WTC11 (cell line): ENCODE measurements around the gene KCNQ4. TPM values are rescaled to one million over a fixed set of nuclear protein-coding genes. Genes with fewer than 3 reads are reported as not detected.

Source experiments
- ATAC-seq: fragments of 200-7000 bp; cut with Tn5 transposase; 2 replicates; pipeline ENCODE4 v1.10.0; 2021; ENCODE audit warnings: mild to moderate bottlenecking, moderate library complexity
- CTCF ChIA-PET: fragments of 300-600 bp; sonication (Branson Sonifier 250); formaldehyde crosslinking; loops from one replicate; lab custom pipeline; 2021; ENCODE audit warnings: antibody characterized with exemption; lab: Charles Lee
- POLR2A ChIA-PET: fragments of 350-600 bp; sonication (Branson Sonifier 250); formaldehyde crosslinking; loops from one replicate; lab custom pipeline; 2021; ENCODE audit warnings: antibody characterized with exemption; lab: Charles Lee
- DNase-seq: peaks from one replicate; pipeline ENCODE4 v3.0.0; 2021; ENCODE audit warnings: low spot score
- H3K27ac Mint-ChIP-seq: 2 replicates; pipeline ENCODE4 v1.8.0; 2021; ENCODE audit warnings: mixed read lengths
- H3K27me3 Mint-ChIP-seq: 2 replicates; pipeline ENCODE4 v1.8.0; 2021; ENCODE audit warnings: low read depth, mild to moderate bottlenecking, moderate library complexity, mixed read lengths
- H3K36me3 Mint-ChIP-seq: 2 replicates; pipeline ENCODE4 v1.8.0; 2021; ENCODE audit warnings: mixed read lengths
- H3K4me1 Mint-ChIP-seq: 2 replicates; pipeline ENCODE4 v1.8.0; 2022; ENCODE audit warnings: mixed read lengths
- H3K4me3 Mint-ChIP-seq: 2 replicates; pipeline ENCODE4 v1.8.0; 2021; ENCODE audit warnings: mild to moderate bottlenecking, moderate library complexity, mixed read lengths
- H3K9me3 Mint-ChIP-seq: 2 replicates; pipeline ENCODE4 v1.8.0; 2021; ENCODE audit warnings: mixed read lengths
- AR ChIP-seq: fragments of 250-450 bp; sonication (Bioruptor Pico); IDR thresholded peaks from 2 replicates; pipeline ENCODE4 v1.9.0; 2021; ENCODE audit warnings: mild to moderate bottlenecking
- ATF6 ChIP-seq: sonication (generic); formaldehyde crosslinking; IDR thresholded peaks from 2 replicates; pipeline ENCODE4 v1.8.1; 2023; ENCODE audit warnings: mild to moderate bottlenecking, missing genetic modification reagents
- E2F4 ChIP-seq: sonication (generic); formaldehyde crosslinking; IDR thresholded peaks from 2 replicates; pipeline ENCODE4 v1.8.1; 2022; ENCODE audit warnings: low read depth, mild to moderate bottlenecking, moderate library complexity, missing genetic modification reagents, borderline replicate concordance
- ETV6 ChIP-seq: sonication (generic); formaldehyde crosslinking; IDR thresholded peaks from 2 replicates; pipeline ENCODE4 v1.8.1; 2022; ENCODE audit warnings: mild to moderate bottlenecking, missing genetic modification reagents
- FOXK1 ChIP-seq: sonication (generic); formaldehyde crosslinking; IDR thresholded peaks from 2 replicates; pipeline ENCODE4 v1.8.0; 2022; ENCODE audit warnings: mild to moderate bottlenecking, moderate library complexity, missing genetic modification reagents
- GRHL2 ChIP-seq: fragments of 250-450 bp; sonication (Bioruptor Pico); IDR thresholded peaks from 2 replicates; pipeline ENCODE4 v1.8.0; 2022; ENCODE audit warnings: mild to moderate bottlenecking, moderate library complexity; ENCODE audit not compliant: insufficient replicate concordance, severe bottlenecking
- MAX ChIP-seq: sonication (generic); formaldehyde crosslinking; IDR thresholded peaks from 2 replicates; pipeline ENCODE4 v1.8.0; 2022; ENCODE audit warnings: mild to moderate bottlenecking, missing genetic modification reagents
- MLX ChIP-seq: sonication (generic); formaldehyde crosslinking; IDR thresholded peaks from 2 replicates; pipeline ENCODE4 v1.8.1; 2023; ENCODE audit warnings: mild to moderate bottlenecking, missing genetic modification reagents, moderate library complexity
- MXD4 ChIP-seq: fragments of 250-450 bp; sonication (Bioruptor Pico); IDR thresholded peaks from 2 replicates; pipeline ENCODE4 v1.8.0; 2021; ENCODE audit warnings: mild to moderate bottlenecking, moderate library complexity, borderline replicate concordance
- NFE2L1 ChIP-seq: sonication (generic); formaldehyde crosslinking; IDR thresholded peaks from 2 replicates; pipeline ENCODE4 v1.8.1; 2023; ENCODE audit warnings: missing genetic modification reagents
- NR3C1 ChIP-seq: sonication (generic); formaldehyde crosslinking; conservative IDR thresholded peaks from 2 replicates; pipeline ENCODE4 v1.8.1; 2023; ENCODE audit warnings: low read depth, mild to moderate bottlenecking, missing genetic modification reagents
- RELA ChIP-seq: sonication (generic); formaldehyde crosslinking; IDR thresholded peaks from 2 replicates; pipeline ENCODE4 v1.8.1; 2022; ENCODE audit warnings: missing genetic modification reagents, mild to moderate bottlenecking, borderline replicate concordance
- SMAD3 ChIP-seq: sonication (generic); formaldehyde crosslinking; IDR thresholded peaks from 2 replicates; pipeline ENCODE4 v1.8.0; 2022; ENCODE audit warnings: missing genetic modification reagents, mild to moderate bottlenecking, borderline replicate concordance
- SMAD4 ChIP-seq: sonication (generic); formaldehyde crosslinking; IDR thresholded peaks from 2 replicates; pipeline ENCODE4 v1.8.0; 2022; ENCODE audit warnings: mild to moderate bottlenecking, missing genetic modification reagents
- TEAD4 ChIP-seq: sonication (generic); formaldehyde crosslinking; IDR thresholded peaks from 2 replicates; pipeline ENCODE4 v1.8.0; 2022; ENCODE audit warnings: mild to moderate bottlenecking, missing genetic modification reagents
- ZNF138 ChIP-seq: sonication (generic); formaldehyde crosslinking; conservative IDR thresholded peaks from 2 replicates; pipeline ENCODE4 v1.8.1; 2022; ENCODE audit warnings: mild to moderate bottlenecking, moderate library complexity, missing genetic modification reagents
- ZNF317 ChIP-seq: sonication (generic); formaldehyde crosslinking; IDR thresholded peaks from 2 replicates; pipeline ENCODE4 v1.8.1; 2023; ENCODE audit warnings: low read depth, mild to moderate bottlenecking, moderate library complexity, missing genetic modification reagents, borderline replicate concordance
- ZNF396 ChIP-seq: fragments of 250-450 bp; sonication (Bioruptor Pico); IDR thresholded peaks from 2 replicates; pipeline ENCODE4 v1.8.0; 2021; ENCODE audit warnings: mild to moderate bottlenecking, moderate library complexity, borderline replicate concordance
- ZNF416 ChIP-seq: fragments of 250-450 bp; sonication (Bioruptor Pico); IDR thresholded peaks from 2 replicates; pipeline ENCODE4 v1.9.0; 2021; ENCODE audit warnings: mild to moderate bottlenecking, inconsistent platforms
- total RNA-seq: library from RNA; stranded (reverse); gene quantifications from 3 replicates; pipeline ENCODE4 v1.2.3, GENCODE V29; 2021
- TF ChIP-seq, protein P1 (sequence below): sonication (generic); formaldehyde crosslinking; IDR thresholded peaks from 2 replicates; pipeline ENCODE4 v1.8.1; 2023; ENCODE audit warnings: mild to moderate bottlenecking, missing genetic modification reagents, moderate library complexity
- TF ChIP-seq, protein P2 (sequence below): sonication (generic); formaldehyde crosslinking; IDR thresholded peaks from 2 replicates; pipeline ENCODE4 v1.8.0; 2022; ENCODE audit warnings: mild to moderate bottlenecking, missing genetic modification reagents

The KCNQ4 gene
- total RNA-seq, 1 experiment from 2014 or later, result 4.0 TPM

DNA sequence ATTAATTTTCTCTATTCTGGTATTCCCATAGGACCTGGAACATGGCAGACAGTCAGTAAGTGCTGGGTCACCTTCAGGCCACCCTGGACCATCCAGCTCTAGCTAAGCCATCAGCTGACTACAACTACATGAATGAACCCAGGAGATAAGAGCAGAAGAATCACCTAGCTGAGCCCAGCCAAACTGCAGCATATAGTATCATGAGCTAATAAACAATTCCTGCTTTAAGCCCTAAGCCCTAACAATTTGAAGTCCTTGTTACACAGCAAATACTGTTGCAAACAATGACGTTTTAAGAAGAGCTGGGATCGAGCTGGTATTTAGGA is 92.8 kb downstream of the KCNQ4 start (continued):
- TF ChIP-seq E2F4, result no peak

DNA sequence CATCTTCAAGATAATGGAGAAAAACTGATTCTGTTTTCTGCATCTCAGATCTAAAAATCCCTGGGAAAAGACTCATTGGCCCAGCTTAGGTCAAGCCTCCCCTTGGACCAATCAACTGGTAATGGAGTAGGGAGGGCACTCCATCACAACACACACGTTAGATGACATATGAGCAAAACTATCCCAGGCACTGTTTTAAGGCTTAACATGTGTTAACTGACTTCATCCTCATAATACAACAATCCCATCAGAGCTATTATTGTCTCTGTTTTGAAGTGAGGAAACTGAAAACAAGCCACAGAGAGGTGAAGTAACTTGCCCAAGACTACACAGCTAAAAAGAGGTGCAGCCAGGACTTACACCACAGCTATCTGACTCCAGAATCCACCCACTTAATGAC is 93.3 kb downstream of the KCNQ4 start:
- TF ChIP-seq ATF6 (CRISPR knock-in tag), result no peak
- TF ChIP-seq, protein P1, sequence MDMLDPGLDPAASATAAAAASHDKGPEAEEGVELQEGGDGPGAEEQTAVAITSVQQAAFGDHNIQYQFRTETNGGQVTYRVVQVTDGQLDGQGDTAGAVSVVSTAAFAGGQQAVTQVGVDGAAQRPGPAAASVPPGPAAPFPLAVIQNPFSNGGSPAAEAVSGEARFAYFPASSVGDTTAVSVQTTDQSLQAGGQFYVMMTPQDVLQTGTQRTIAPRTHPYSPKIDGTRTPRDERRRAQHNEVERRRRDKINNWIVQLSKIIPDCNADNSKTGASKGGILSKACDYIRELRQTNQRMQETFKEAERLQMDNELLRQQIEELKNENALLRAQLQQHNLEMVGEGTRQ (CRISPR knock-in tag), result no peak
- TF ChIP-seq NR3C1 (CRISPR knock-in tag), result no peak
- TF ChIP-seq ETV6, result no peak
- no peak for TF ChIP-seq ZNF317
- TF ChIP-seq, protein P2, sequence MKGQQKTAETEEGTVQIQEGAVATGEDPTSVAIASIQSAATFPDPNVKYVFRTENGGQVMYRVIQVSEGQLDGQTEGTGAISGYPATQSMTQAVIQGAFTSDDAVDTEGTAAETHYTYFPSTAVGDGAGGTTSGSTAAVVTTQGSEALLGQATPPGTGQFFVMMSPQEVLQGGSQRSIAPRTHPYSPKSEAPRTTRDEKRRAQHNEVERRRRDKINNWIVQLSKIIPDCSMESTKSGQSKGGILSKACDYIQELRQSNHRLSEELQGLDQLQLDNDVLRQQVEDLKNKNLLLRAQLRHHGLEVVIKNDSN (CRISPR knock-in tag), result no peak
- no peak for TF ChIP-seq ZNF138
- TF ChIP-seq TEAD4, result no peak
- TF ChIP-seq SMAD4 (CRISPR knock-in tag), result no peak
- TF ChIP-seq GRHL2 (CRISPR knock-in tag), result no peak
- TF ChIP-seq SMAD3 (CRISPR knock-in tag), result no peak
- no peak for TF ChIP-seq AR
- no peak for TF ChIP-seq MLX (CRISPR knock-in tag)
- TF ChIP-seq ZNF416 (CRISPR knock-in tag), result no peak
- DNase-seq, result no peak
- peaks cover 8% of the 10 kb centered on the region for H3K27me3 Mint-ChIP-seq
- peaks cover 13% of the 10 kb centered on the region for H3K36me3 Mint-ChIP-seq
- POLR2A ChIA-PET, result interaction anchor here (0.6 kb wide), 2 partner anchors 9 to 63 kb away, joined by 4 to 7 read pairs; no protein-coding TSS in a partner anchor
- CTCF ChIA-PET, result interaction anchor here (1.5 to 1.9 kb wide), 3 partner anchors 14 to 72 kb away, joined by 3 to 23 read pairs (median 6); partner anchors contain the start of gene CITED4
- H3K9me3 Mint-ChIP-seq, result peaks cover 15% of the 10 kb centered on the region
- no peak overlapping the region for H3K27ac Mint-ChIP-seq
- H3K4me3 Mint-ChIP-seq, result no peak overlapping the region
- no peak for ATAC-seq
- H3K4me1 Mint-ChIP-seq, result peaks cover 12% of the 10 kb centered on the region

DNA sequence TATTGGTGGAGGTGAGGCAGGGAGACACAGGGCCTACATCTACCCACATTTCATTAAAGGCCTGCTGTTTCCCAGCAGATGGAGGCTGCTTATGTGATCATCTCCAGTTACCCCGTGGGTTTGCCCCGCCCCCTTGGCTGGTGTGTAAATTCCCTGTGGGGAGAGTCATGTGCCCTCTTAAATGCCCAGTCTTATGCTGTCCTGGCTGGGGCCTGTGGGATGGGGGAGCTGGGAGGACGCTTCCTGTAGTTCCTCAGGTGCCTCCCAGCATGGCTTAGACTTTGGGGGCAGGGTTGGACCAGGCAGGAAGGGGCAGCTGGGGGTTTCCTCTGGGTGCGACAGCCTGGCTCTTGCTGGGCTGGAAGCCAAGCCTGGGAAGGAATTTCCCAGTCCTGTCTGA is 94.1 kb downstream of the KCNQ4 start:
- H3K36me3 Mint-ChIP-seq, result peaks cover 13% of the 10 kb centered on the region
- ATAC-seq (peak; percentile 74), DNase-seq (no peak)
- no peak overlapping the region for H3K27ac Mint-ChIP-seq
- peaks cover 12% of the 10 kb centered on the region for H3K4me1 Mint-ChIP-seq
- ChIA-PET CTCF (interaction anchor here (0.8 to 1.9 kb wide), 6 partner anchors 15 to 75 kb away, joined by 3 to 23 read pairs (median 4); partner anchors contain the start of gene CITED4), POLR2A (interaction anchor here (1.0 kb wide), 1 partner anchor 11 kb away, joined by 3 read pairs; no protein-coding TSS in a partner anchor)
- TF ChIP-seq MXD4 (CRISPR knock-in tag) (no peak), ZNF396 (CRISPR knock-in tag) (no peak), FOXK1 (CRISPR knock-in tag) (no peak), ZNF416 (CRISPR knock-in tag) (no peak), NFE2L1 (CRISPR knock-in tag) (no peak), MAX (no peak), RELA (CRISPR knock-in tag) (no peak)
- no peak overlapping the region for H3K4me3 Mint-ChIP-seq
- peaks cover 15% of the 10 kb centered on the region for H3K9me3 Mint-ChIP-seq
- peaks cover 9% of the 10 kb centered on the region for H3K27me3 Mint-ChIP-seq
